ENCODE results near the gene DCLK1. TPM values are rescaled to one million over a fixed set of nuclear protein-coding genes. Genes with fewer than 3 reads are reported as not detected.

The DCLK1 gene
- total RNA-seq, 3 donors from 2014 or later (not counting 1 experiment from before 2014, with no cell fraction given), result not detected

- 100% methylated on average over 1 of the region's 1 CpG for WGBS (ENCODE audit: insufficient coverage)
- intact Hi-C loops (cut with micrococcal nuclease), result no loop called here
- Histone ChIP-seq H3K9me3 (ENCODE audit: control insufficient read depth, insufficient read depth, low read length) (no peaks in the 10 kb centered on the region), H3K4me1 (ENCODE audit: control insufficient read depth, insufficient read depth, low read length) (no peaks in the 10 kb centered on the region), H3K27me3 (ENCODE audit: control insufficient read depth, insufficient read depth, low read length) (no peaks in the 10 kb centered on the region), H3K4me3 (ENCODE audit: low read length) (no peak overlapping the region), H3K27ac (ENCODE audit: low read length) (no peak overlapping the region), H3K36me3 (ENCODE audit: control insufficient read depth, insufficient read depth, low read length) (no peaks in the 10 kb centered on the region)
- no peaks in the 10 kb centered on the region for H3K27me3 Mint-ChIP-seq (ENCODE audit: low read depth in 2 of 2)
- H3K9me3 Mint-ChIP-seq, result peaks cover 14 to 15% of the 10 kb centered on the region in 2 donors
- H3K27ac Mint-ChIP-seq, result no peak overlapping the region
- H3K4me1 Mint-ChIP-seq, result no peaks in the 10 kb centered on the region
- no peaks in the 10 kb centered on the region for H3K36me3 Mint-ChIP-seq
- no peak for DNase-seq
- H3K4me3 Mint-ChIP-seq, result no peak overlapping the region
- ATAC-seq, result no peak
- no peak for TF ChIP-seq CTCF (IDR thresholded peaks at IDR 0.05)
These were observed 71.9 kb downstream of the DCLK1 start for GRCh38 chr13:36059321-36059720.

DNA sequence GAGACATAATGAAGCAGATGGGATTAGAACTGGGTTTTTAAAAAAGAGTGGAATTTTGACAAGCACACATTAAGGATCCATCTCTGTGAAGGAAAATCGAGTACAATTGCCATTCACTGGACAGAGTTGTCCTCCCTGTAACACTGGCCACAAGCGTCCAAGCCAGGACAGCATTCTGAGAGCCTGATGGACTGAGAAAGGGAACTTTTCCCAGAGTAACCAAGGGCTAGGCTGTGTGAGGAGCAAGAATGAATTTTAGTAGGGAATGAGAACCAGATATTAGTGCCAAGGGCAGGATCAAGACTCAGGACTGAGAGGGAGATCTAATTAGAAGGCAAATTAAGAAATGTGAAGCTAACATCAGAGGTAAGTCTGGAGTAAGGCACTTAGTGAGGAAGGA is 73.1 kb downstream of the DCLK1 start:
- Mint-ChIP-seq H3K27me3 (ENCODE audit: low read depth in 2 of 2) (no peaks in the 10 kb centered on the region), H3K27ac (no peak overlapping the region), H3K4me1 (no peaks in the 10 kb centered on the region), H3K4me3 (no peak overlapping the region), H3K36me3 (no peaks in the 10 kb centered on the region), H3K9me3 (peaks cover 17 to 20% of the 10 kb centered on the region in 2 donors)
- Histone ChIP-seq H3K4me1 (ENCODE audit: control insufficient read depth, insufficient read depth, low read length) (no peaks in the 10 kb centered on the region), H3K4me3 (ENCODE audit: low read length) (no peak overlapping the region), H3K9me3 (ENCODE audit: control insufficient read depth, insufficient read depth, low read length) (no peaks in the 10 kb centered on the region), H3K27ac (ENCODE audit: low read length) (no peak overlapping the region), H3K27me3 (ENCODE audit: control insufficient read depth, insufficient read depth, low read length) (no peaks in the 10 kb centered on the region), H3K36me3 (ENCODE audit: control insufficient read depth, insufficient read depth, low read length) (no peaks in the 10 kb centered on the region)
- ATAC-seq (no peak), DNase-seq (no peak)
- TF ChIP-seq CTCF (IDR thresholded peaks at IDR 0.05), result no peak
- intact Hi-C loops (cut with micrococcal nuclease), result no loop called here
- WGBS (ENCODE audit: insufficient coverage), result 82% methylated on average over 2 of the region's 2 CpGs

DNA sequence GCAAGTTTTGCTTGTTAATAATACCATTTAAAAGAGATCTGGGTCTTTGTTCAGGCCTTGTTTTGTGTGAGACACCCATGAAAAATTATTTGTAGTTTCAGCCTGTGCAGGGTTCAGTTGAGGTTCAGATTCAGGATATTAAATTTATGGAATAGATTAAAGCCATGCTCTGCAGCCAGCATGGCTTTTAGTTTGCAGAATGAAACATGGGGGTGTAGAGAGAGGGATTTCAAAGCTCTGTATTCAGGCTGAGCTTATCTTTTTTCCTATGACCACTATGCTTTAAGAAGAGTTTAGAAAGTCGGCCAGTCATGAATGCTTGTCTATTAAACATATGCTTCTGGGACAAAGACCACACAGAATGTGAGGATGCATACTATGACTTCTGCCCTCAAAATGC is 73.6 kb downstream of the DCLK1 start:
- Histone ChIP-seq H3K27ac (ENCODE audit: low read length) (no peak overlapping the region), H3K36me3 (ENCODE audit: control insufficient read depth, insufficient read depth, low read length) (no peaks in the 10 kb centered on the region), H3K9me3 (ENCODE audit: control insufficient read depth, insufficient read depth, low read length) (no peaks in the 10 kb centered on the region), H3K27me3 (ENCODE audit: control insufficient read depth, insufficient read depth, low read length) (no peaks in the 10 kb centered on the region), H3K4me1 (ENCODE audit: control insufficient read depth, insufficient read depth, low read length) (no peaks in the 10 kb centered on the region), H3K4me3 (ENCODE audit: low read length) (no peak overlapping the region)
- ATAC-seq (no peak), DNase-seq (no peak)
- Mint-ChIP-seq H3K27me3 (ENCODE audit: low read depth in 2 of 2) (no peaks in the 10 kb centered on the region), H3K27ac (no peak overlapping the region), H3K9me3 (peaks cover 19 to 20% of the 10 kb centered on the region in 2 donors), H3K36me3 (no peaks in the 10 kb centered on the region), H3K4me3 (no peak overlapping the region), H3K4me1 (no peaks in the 10 kb centered on the region)
- intact Hi-C loops (cut with micrococcal nuclease), result no loop called here
- no peak for TF ChIP-seq CTCF (IDR thresholded peaks at IDR 0.05)
- WGBS (ENCODE audit: insufficient coverage), result 86% methylated on average over 1 of the region's 1 CpG

DNA sequence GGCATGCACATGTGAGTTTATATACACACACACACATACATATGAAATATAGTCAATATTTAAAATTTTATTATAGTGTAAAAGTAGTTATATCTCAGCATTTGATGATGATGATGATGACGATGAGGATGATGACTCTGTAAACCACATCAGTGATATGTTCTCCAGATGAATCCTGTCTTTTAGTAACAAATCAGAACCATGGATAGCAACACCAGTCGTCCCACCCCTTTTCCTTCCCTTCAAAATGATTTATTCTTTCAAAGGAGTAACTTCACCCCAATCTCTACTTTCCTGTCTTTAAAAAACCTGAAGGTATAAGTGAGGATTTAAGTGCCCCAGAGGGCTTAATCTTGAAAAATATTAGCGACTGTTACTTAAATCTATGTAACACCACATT is 74.1 kb downstream of the DCLK1 start:
- Mint-ChIP-seq H3K4me3 (no peak overlapping the region), H3K27ac (no peak overlapping the region), H3K4me1 (no peaks in the 10 kb centered on the region), H3K9me3 (peaks cover 17 to 21% of the 10 kb centered on the region in 2 donors), H3K27me3 (ENCODE audit: low read depth in 2 of 2) (no peaks in the 10 kb centered on the region), H3K36me3 (no peaks in the 10 kb centered on the region)
- Histone ChIP-seq H3K4me1 (ENCODE audit: control insufficient read depth, insufficient read depth, low read length) (no peaks in the 10 kb centered on the region), H3K27ac (ENCODE audit: low read length) (no peak overlapping the region), H3K36me3 (ENCODE audit: control insufficient read depth, insufficient read depth, low read length) (no peaks in the 10 kb centered on the region), H3K9me3 (ENCODE audit: control insufficient read depth, insufficient read depth, low read length) (no peaks in the 10 kb centered on the region), H3K27me3 (ENCODE audit: control insufficient read depth, insufficient read depth, low read length) (no peaks in the 10 kb centered on the region), H3K4me3 (ENCODE audit: low read length) (no peak overlapping the region)
- ATAC-seq (no peak), DNase-seq (no peak)
- intact Hi-C loops (cut with micrococcal nuclease), result no loop called here
- TF ChIP-seq CTCF (IDR thresholded peaks at IDR 0.05), result no peak
- WGBS (ENCODE audit: insufficient coverage), result 64% methylated on average over 2 of the region's 3 CpGs

Data from natural killer cell (primary cell).